DMS79 (cell line): ENCODE results near the gene PTH2R.

ENCODE experiments used
- DNase-seq: peaks from one replicate; lab custom pipeline; 2025; lab: John Stamatoyannopoulos, UW

PTH2R gene

DNA sequence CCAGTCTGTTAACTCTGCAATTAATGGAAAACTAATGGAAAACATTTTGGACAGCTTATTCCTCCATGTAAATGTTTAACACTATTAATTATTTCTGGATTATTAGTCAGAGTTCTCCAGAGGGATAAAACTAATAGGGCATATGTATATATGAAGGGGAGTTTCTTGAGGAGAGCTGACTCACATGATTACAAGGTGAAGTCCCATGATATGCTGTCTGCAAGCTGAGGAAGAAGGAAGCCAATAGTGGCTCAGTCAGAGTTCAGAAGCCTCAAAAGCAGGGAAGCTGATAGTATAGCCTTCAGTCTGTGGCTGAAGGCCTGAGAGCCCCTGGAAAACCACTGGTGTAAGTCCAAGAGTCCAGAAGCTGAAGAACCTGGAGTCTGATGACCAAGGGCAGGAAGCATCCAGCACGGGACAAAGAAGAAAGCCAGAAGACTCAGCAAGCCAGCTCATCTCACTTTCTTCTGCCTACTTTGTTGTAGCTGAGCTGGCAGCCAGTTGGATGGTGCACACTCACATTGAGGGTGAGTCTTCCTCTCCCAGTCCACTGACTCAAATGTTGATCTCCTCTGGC lies 136.0 kb downstream of the PTH2R start:
- DNase-seq, result no peak
